ENCODE results near the gene FKBP11.
"Not testable (repeated sequence)": the region's sequence is repeated elsewhere in the genome, so short reads cannot be mapped to it uniquely, and the experiment has no call there.

The FKBP11 gene

GRCh38 chr12:48927261-48927660 lies 2.0 kb upstream of the FKBP11 start:
- DNase-seq: no peak
- intact Hi-C loops (cut with DNase I): no loop called here

GRCh38 chr12:48924617-48925303 lies 532 bp downstream of the FKBP11 start:
- intact Hi-C loops (cut with DNase I): no loop called here

GRCh38 chr12:48923117-48923516 lies 2.2 kb downstream of the FKBP11 start:
- intact Hi-C loops (cut with DNase I): no loop called here
- DNase-seq: no peak

More at GRCh38 chr12:48924617-48925303, 532 bp downstream of the FKBP11 start:
- peak in 35 of 42 donors; percentile 13 to 60 (median 34) for DNase-seq

GRCh38 chr12:48917857-48918537 lies 7.3 kb downstream of the FKBP11 start:
- peak in 1 of 42 donors; percentile 16 for DNase-seq
- intact Hi-C loops (cut with DNase I): no loop called here

- intact Hi-C loops (cut with DNase I): no loop called here
Measured at GRCh38 chr12:48910196-48910595, 15.1 kb downstream of the FKBP11 start.

GRCh38 chr12:48909698-48910097 lies 15.6 kb downstream of the FKBP11 start:
- DNase-seq; intact Hi-C loops (cut with DNase I): not testable (repeated sequence)

More at GRCh38 chr12:48910196-48910595, 15.1 kb downstream of the FKBP11 start:
- no peak for DNase-seq

GRCh38 chr12:48907245-48907644 lies 18.0 kb downstream of the FKBP11 start:
- intact Hi-C loops (cut with DNase I): no loop called here
- DNase-seq: no peak

- intact Hi-C loops (cut with DNase I): no loop called here
- peak; percentile 67 to 94 (median 81) for DNase-seq
Measured at GRCh38 chr12:48903982-48904411, 21.3 kb downstream of the FKBP11 start.

- intact Hi-C loops (cut with DNase I): no loop called here
Measured at GRCh38 chr12:48903363-48903981, 21.8 kb downstream of the FKBP11 start.

GRCh38 chr12:48901278-48901677 lies 24.0 kb downstream of the FKBP11 start:
- intact Hi-C loops (cut with DNase I): no loop called here
- DNase-seq: no peak

More at GRCh38 chr12:48903363-48903981, 21.8 kb downstream of the FKBP11 start:
- no peak for DNase-seq

- intact Hi-C loops (cut with DNase I): no loop called here
- DNase-seq: no peak
Measured at GRCh38 chr12:48899651-48900050, 25.6 kb downstream of the FKBP11 start.

GRCh38 chr12:48894271-48894670 lies 31.0 kb downstream of the FKBP11 start:
- intact Hi-C loops (cut with DNase I): no loop called here
- DNase-seq: no peak

- intact Hi-C loops (cut with DNase I): loop anchor here (2.0 kb wide), 1 partner anchor 38 kb away; the partner anchor contains the start of gene DDX23
- peak; percentile 80 to 97 (median 90) for DNase-seq
Measured at GRCh38 chr12:48890657-48891418, 34.5 kb downstream of the FKBP11 start.

- intact Hi-C loops (cut with DNase I): loop anchor here (2.0 kb wide), 1 partner anchor 37 kb away; the partner anchor contains the start of gene DDX23
- peak in 1 of 42 donors; percentile 15 for DNase-seq
Measured at GRCh38 chr12:48889679-48890078, 35.6 kb downstream of the FKBP11 start.

GRCh38 chr12:48883305-48884161 lies 41.8 kb downstream of the FKBP11 start:
- DNase-seq: no peak
- intact Hi-C loops (cut with DNase I): no loop called here

GRCh38 chr12:48882972-48883304 lies 42.4 kb downstream of the FKBP11 start:
- intact Hi-C loops (cut with DNase I): no loop called here
- no peak for DNase-seq

GRCh38 chr12:48882315-48882687 lies 43.0 kb downstream of the FKBP11 start:
- intact Hi-C loops (cut with DNase I): no loop called here
- no peak for DNase-seq

- DNase-seq: no peak
- intact Hi-C loops (cut with DNase I): no loop called here
Measured at GRCh38 chr12:48881686-48882314, 43.5 kb downstream of the FKBP11 start.
